ENCODE data around the gene C1orf174.
A peak's percentile ranks its signal among the peaks of the same experiment; 100 is the strongest.

The C1orf174 gene

GRCh38 chr1:3863231-3863935 lies 36.7 kb downstream of the C1orf174 start:
- no peak for DNase-seq

- no peak for DNase-seq
These were observed 41.7 kb downstream of the C1orf174 start for GRCh38 chr1:3858231-3858981.

- no peak for DNase-seq
These were observed 42.3 kb downstream of the C1orf174 start for GRCh38 chr1:3857791-3858129.

- DNase-seq: peak; percentile 98
These were observed 42.9 kb downstream of the C1orf174 start, which contains the start of the genes CEP104 and DFFB for GRCh38 chr1:3856923-3857790. Gene CEP104 (minus strand): TSS chr1:3857211. CDS start chr1:3852407, 4,804 bp downstream. Gene DFFB (plus strand): TSS chr1:3857476. CDS start chr1:3857604, 128 bp downstream.

GRCh38 chr1:3852711-3853485 lies 47.2 kb downstream of the C1orf174 start:
- DNase-seq: no peak

GRCh38 chr1:3852091-3852490 lies 48.0 kb downstream of the C1orf174 start:
- no peak for DNase-seq

GRCh38 chr1:3851292-3851691 lies 48.8 kb downstream of the C1orf174 start:
- DNase-seq: no peak

- no peak for DNase-seq
These were observed 49.2 kb downstream of the C1orf174 start for GRCh38 chr1:3850857-3851256.

GRCh38 chr1:3847081-3847480 lies 53.0 kb downstream of the C1orf174 start:
- DNase-seq: no peak

- no peak for DNase-seq
These were observed 53.5 kb downstream of the C1orf174 start for GRCh38 chr1:3846541-3846940.

- DNase-seq: no peak
These were observed 57.2 kb downstream of the C1orf174 start for GRCh38 chr1:3842912-3843311.

GRCh38 chr1:3841491-3841890 lies 58.6 kb downstream of the C1orf174 start:
- no peak for DNase-seq
